H9 (cell line): ENCODE measurements around the gene HS3ST2. TPM values are rescaled to one million over a fixed set of nuclear protein-coding genes. Genes with fewer than 3 reads are reported as not detected.
A peak's percentile ranks its signal among the peaks of the same experiment; 100 is the strongest.

Source experiments
- DNase-seq: peaks from one replicate; pipeline ENCODE4 v3.0.0-alpha.2; 2017
- H2AFZ ChIP-seq: one replicate; pipeline ENCODE4 v1.6.1; 2013; ENCODE audit warnings: mild to moderate bottlenecking, low read length, control low read depth, moderate library complexity
- H2AK5ac ChIP-seq: 2 replicates; pipeline ENCODE4 v1.6.1; 2013; ENCODE audit warnings: low read length, control low read depth, mixed read lengths; ENCODE audit not compliant: insufficient read length
- H2BK120ac ChIP-seq: one replicate; pipeline ENCODE4 v1.6.1; 2013; ENCODE audit warnings: low read depth, mild to moderate bottlenecking, low read length, control low read depth, inconsistent platforms; ENCODE audit not compliant: poor library complexity, severe bottlenecking
- H2BK12ac ChIP-seq: 2 replicates; pipeline ENCODE4 v1.6.1; 2013; ENCODE audit warnings: low read length, control low read depth, mixed read lengths, low read depth; ENCODE audit not compliant: insufficient read length
- H2BK15ac ChIP-seq: 2 replicates; pipeline ENCODE4 v1.6.1; 2013; ENCODE audit warnings: low read depth, low read length, control low read depth
- H2BK20ac ChIP-seq: one replicate; pipeline ENCODE4 v1.6.1; 2013; ENCODE audit warnings: low read depth, mild to moderate bottlenecking, low read length, control low read depth, inconsistent platforms; ENCODE audit not compliant: poor library complexity, severe bottlenecking
- H2BK5ac ChIP-seq: 2 replicates; pipeline ENCODE4 v1.6.1; 2013; ENCODE audit warnings: low read length, control low read depth, mixed read lengths; ENCODE audit not compliant: insufficient read length
- H3K14ac ChIP-seq: 2 replicates; pipeline ENCODE4 v1.6.1; 2013; ENCODE audit warnings: low read length, control low read depth; ENCODE audit not compliant: insufficient read depth
- H3K18ac ChIP-seq: 2 replicates; pipeline ENCODE4 v1.6.1; 2013; ENCODE audit warnings: low read depth, mild to moderate bottlenecking, mixed read lengths, low read length, control low read depth; ENCODE audit not compliant: insufficient read length
- H3K23ac ChIP-seq: 2 replicates; pipeline ENCODE4 v1.6.1; 2013; ENCODE audit warnings: low read length, control low read depth, mixed read lengths, low read depth; ENCODE audit not compliant: insufficient read length
- H3K23me2 ChIP-seq: 2 replicates; pipeline ENCODE4 v1.6.1; 2013; ENCODE audit warnings: low read depth, mild to moderate bottlenecking, mixed read lengths, low read length, control low read depth; ENCODE audit not compliant: insufficient read length, poor library complexity, severe bottlenecking
- H3K27ac ChIP-seq: 2 replicates; pipeline ENCODE4 v1.5.1; 2013; ENCODE audit warnings: low read length, control low read depth, mixed read lengths, low read depth; ENCODE audit not compliant: insufficient read length
- H3K27me3 ChIP-seq: 2 replicates; pipeline ENCODE4 v1.6.1; 2013; ENCODE audit warnings: low read length, control low read depth, inconsistent platforms; ENCODE audit not compliant: insufficient read depth
- H3K4ac ChIP-seq: 2 replicates; pipeline ENCODE4 v1.6.1; 2013; ENCODE audit warnings: low read depth, mild to moderate bottlenecking, control low read depth, inconsistent platforms, low read length, moderate library complexity
- H3K4me1 ChIP-seq: 2 replicates; pipeline ENCODE4 v1.6.1; 2013; ENCODE audit warnings: low read length, control low read depth, inconsistent platforms; ENCODE audit not compliant: insufficient read depth
- H3K4me2 ChIP-seq: 2 replicates; pipeline ENCODE4 v1.6.1; 2013; ENCODE audit warnings: low read length, control low read depth, mixed read lengths; ENCODE audit not compliant: insufficient read length, insufficient read depth
- H3K56ac ChIP-seq: 2 replicates; pipeline ENCODE4 v1.6.1; 2013; ENCODE audit warnings: low read depth, mild to moderate bottlenecking, mixed read lengths, low read length, control low read depth; ENCODE audit not compliant: insufficient read length
- H3K79me1 ChIP-seq: 2 replicates; pipeline ENCODE4 v1.6.1; 2013; ENCODE audit warnings: low read depth, mild to moderate bottlenecking, moderate library complexity, low read length, control low read depth, inconsistent platforms; ENCODE audit not compliant: insufficient read depth, poor library complexity, severe bottlenecking
- H3K79me2 ChIP-seq: 2 replicates; pipeline ENCODE4 v1.6.1; 2013; ENCODE audit warnings: low read length, control low read depth, inconsistent platforms; ENCODE audit not compliant: insufficient read depth
- H3K9ac ChIP-seq: 2 replicates; pipeline ENCODE4 v1.6.1; 2013; ENCODE audit warnings: low read length, control low read depth, mixed read lengths; ENCODE audit not compliant: insufficient read length; ENCODE audit errors: extremely low read depth
- H3K9me3 ChIP-seq: one replicate; pipeline ENCODE4 v1.6.1; 2013; ENCODE audit warnings: low read depth, low read length, inconsistent platforms; ENCODE audit not compliant: control insufficient read depth
- H3T11ph ChIP-seq: one replicate; pipeline ENCODE4 v1.6.1; 2013; ENCODE audit warnings: mild to moderate bottlenecking, low read length, control low read depth, inconsistent platforms
- H4K20me1 ChIP-seq: one replicate; pipeline ENCODE4 v1.6.1; 2013; ENCODE audit not compliant: control insufficient read depth, insufficient read length, insufficient read depth
- H4K5ac ChIP-seq: 2 replicates; pipeline ENCODE4 v1.6.1; 2013; ENCODE audit warnings: low read depth, mild to moderate bottlenecking, mixed read lengths, low read length, control low read depth; ENCODE audit not compliant: insufficient read length
- H4K8ac ChIP-seq: replicated peaks from 2 replicates; pipeline ENCODE4 v1.6.1; 2013; ENCODE audit warnings: low read length, control low read depth, mixed read lengths, low read depth; ENCODE audit not compliant: insufficient read length
- H4K91ac ChIP-seq: 2 replicates; pipeline ENCODE4 v1.6.1; 2013; ENCODE audit warnings: low read depth, mild to moderate bottlenecking, moderate library complexity, mixed read lengths, low read length, control low read depth; ENCODE audit not compliant: insufficient read length
- H3K27ac Mint-ChIP-seq, 3 experiments: 2 replicates in 2 of 3; 3 replicates in 1 of 3; pipeline ENCODE4 v1.8.0; 2020 to 2021; ENCODE audit warnings: mixed read lengths in 3 of 3, mild to moderate bottlenecking in 1 of 3, moderate library complexity in 1 of 3
- H3K27me3 Mint-ChIP-seq: 2 replicates; pipeline ENCODE4 v1.8.0; 2021; ENCODE audit warnings: low read depth, mild to moderate bottlenecking, moderate library complexity, mixed read lengths
- H3K36me3 Mint-ChIP-seq, 3 experiments: 2 replicates in 2 of 3; 3 replicates in 1 of 3; pipeline ENCODE4 v1.8.0; 2020 to 2021; ENCODE audit warnings: low read depth in 3 of 3, mixed read lengths in 3 of 3; ENCODE audit not compliant: insufficient read depth in 1 of 3
- H3K4me1 Mint-ChIP-seq, 2 experiments: 2 replicates each; pipeline ENCODE4 v1.8.0; 2020; ENCODE audit warnings: mixed read lengths in 2 of 2
- H3K4me3 Mint-ChIP-seq, 2 experiments: 2 replicates in 1 of 2; 3 replicates in 1 of 2; pipeline ENCODE4 v1.8.0; 2020 to 2021; ENCODE audit warnings: mild to moderate bottlenecking in 2 of 2, mixed read lengths in 2 of 2, moderate library complexity in 1 of 2
- H3K9me3 Mint-ChIP-seq, 2 experiments: 2 replicates in 1 of 2; 3 replicates in 1 of 2; pipeline ENCODE4 v1.8.0; 2020; ENCODE audit warnings: mild to moderate bottlenecking in 2 of 2, mixed read lengths in 2 of 2, moderate library complexity in 1 of 2
- total RNA-seq: library from RNA; stranded (reverse); gene quantifications from 2 replicates; pipeline ENCODE4 v1.2.1, GENCODE V29; 2021
- TF ChIP-seq, protein P1 (sequence below): fragments of 200-600 bp; sonication (generic); conservative IDR thresholded peaks from 3 replicates; pipeline ENCODE4 v1.8.0; 2021; ENCODE audit warnings: antibody characterized with exemption, mild to moderate bottlenecking

Gene HS3ST2
- total RNA-seq, 1 experiment from 2014 or later = 3.1 TPM

- Histone ChIP-seq H3K9me3 (no peaks in the 10 kb centered on the region), H3K18ac (no peak overlapping the region), H3K4ac (no peak overlapping the region), H3K79me1 (no peaks in the 10 kb centered on the region), H3K23me2 (no peaks in the 10 kb centered on the region), H3K4me2 (no peak overlapping the region), H4K91ac (no peak overlapping the region), H4K8ac (no peak overlapping the region), H3K56ac (no peak overlapping the region), H2BK5ac (no peak overlapping the region), H2AK5ac (no peak overlapping the region), H3T11ph (no peak overlapping the region), H2BK20ac (no peak overlapping the region), H4K20me1 (no peaks in the 10 kb centered on the region), H3K14ac (no peak overlapping the region; the same call in 1 of the 2 replicates), H3K9ac (no peak overlapping the region), H3K23ac (no peak overlapping the region), H2AFZ (peak overlapping the region; percentile 40), H3K79me2 (no peaks in the 10 kb centered on the region), H4K5ac (no peak overlapping the region), H2BK12ac (no peak overlapping the region), H2BK120ac (no peak overlapping the region), H2BK15ac (no peak overlapping the region), H3K27me3 (no peaks in the 10 kb centered on the region), H3K27ac (no peak overlapping the region), H3K4me1 (no peaks in the 10 kb centered on the region)
- TF ChIP-seq, protein P1, sequence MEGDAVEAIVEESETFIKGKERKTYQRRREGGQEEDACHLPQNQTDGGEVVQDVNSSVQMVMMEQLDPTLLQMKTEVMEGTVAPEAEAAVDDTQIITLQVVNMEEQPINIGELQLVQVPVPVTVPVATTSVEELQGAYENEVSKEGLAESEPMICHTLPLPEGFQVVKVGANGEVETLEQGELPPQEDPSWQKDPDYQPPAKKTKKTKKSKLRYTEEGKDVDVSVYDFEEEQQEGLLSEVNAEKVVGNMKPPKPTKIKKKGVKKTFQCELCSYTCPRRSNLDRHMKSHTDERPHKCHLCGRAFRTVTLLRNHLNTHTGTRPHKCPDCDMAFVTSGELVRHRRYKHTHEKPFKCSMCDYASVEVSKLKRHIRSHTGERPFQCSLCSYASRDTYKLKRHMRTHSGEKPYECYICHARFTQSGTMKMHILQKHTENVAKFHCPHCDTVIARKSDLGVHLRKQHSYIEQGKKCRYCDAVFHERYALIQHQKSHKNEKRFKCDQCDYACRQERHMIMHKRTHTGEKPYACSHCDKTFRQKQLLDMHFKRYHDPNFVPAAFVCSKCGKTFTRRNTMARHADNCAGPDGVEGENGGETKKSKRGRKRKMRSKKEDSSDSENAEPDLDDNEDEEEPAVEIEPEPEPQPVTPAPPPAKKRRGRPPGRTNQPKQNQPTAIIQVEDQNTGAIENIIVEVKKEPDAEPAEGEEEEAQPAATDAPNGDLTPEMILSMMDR = no peak
- Mint-ChIP-seq H3K4me1 (peaks cover 19 to 22% of the 10 kb centered on the region in 2 experiments), H3K27ac (no peak overlapping the region), H3K4me3 (no peak overlapping the region), H3K36me3 (no peaks in the 10 kb centered on the region), H3K9me3 (no peaks in the 10 kb centered on the region), H3K27me3 (no peaks in the 10 kb centered on the region)
- no peak for DNase-seq
Observed at GRCh38 chr16:22765479-22765878, 48.5 kb upstream of the HS3ST2 start.
